ENCODE results near the gene UNC13A. TPM values are rescaled to one million over a fixed set of nuclear protein-coding genes. Genes with fewer than 3 reads are reported as not detected.
"Not testable (repeated sequence)": the region's sequence is repeated elsewhere in the genome, so short reads cannot be mapped to it uniquely, and the experiment has no call there.

UNC13A gene
- total RNA-seq, 2 experiments from 2014 or later: 0.02 TPM

DNA sequence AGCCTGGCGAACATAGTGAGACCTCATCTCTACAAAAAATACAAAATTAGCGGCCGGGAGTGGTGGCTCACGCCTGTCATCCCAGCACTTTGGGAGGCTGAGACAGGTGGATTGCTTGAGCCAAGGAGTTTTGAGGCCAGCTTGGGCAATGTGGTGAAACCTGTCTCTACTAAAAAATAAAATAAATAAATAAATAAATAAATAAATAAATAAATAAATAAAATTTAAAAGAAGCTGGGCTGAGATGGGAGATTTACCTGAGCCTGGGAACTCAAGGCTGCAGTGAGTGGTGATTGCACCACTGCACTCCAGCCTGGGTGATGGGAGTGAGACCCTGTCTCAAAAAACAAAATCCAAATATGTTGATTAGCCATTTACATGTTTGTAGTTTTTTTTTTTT, 135.4 kb downstream of the UNC13A start:
- H3K4me3 Mint-ChIP-seq; H3K9me3 Mint-ChIP-seq; H3K27ac Mint-ChIP-seq; H3K36me3 Mint-ChIP-seq; POLR2A ChIA-PET; intact Hi-C loops (cut with micrococcal nuclease); H3K27me3 Mint-ChIP-seq; DNase-seq: not testable (repeated sequence)
- H3K4me1 Mint-ChIP-seq (ENCODE audit: low read depth): peaks cover 10% of the 10 kb centered on the region
- CTCF ChIA-PET: interaction anchor here (0.7 to 3.0 kb wide), 3 partner anchors 21 to 153 kb away, joined by 3 to 12 read pairs (median 6); no protein-coding TSS in a partner anchor

Other genes with a start within 250 kb of the UNC13A start
- not detected for gene TMEM221, start 239.7 kb downstream of the UNC13A start, total RNA-seq
- not detected for gene NXNL1, start 227.4 kb downstream of the UNC13A start, total RNA-seq
- 1 to 10 TPM; 4.5 to 4.8 TPM for gene SLC27A1, start 217.8 kb downstream of the UNC13A start, total RNA-seq
- 10 to 100 TPM; 70.1 to 70.5 TPM for gene PGLS, start 176.7 kb downstream of the UNC13A start, total RNA-seq
- gene COLGALT1, start 132.7 kb downstream of the UNC13A start, total RNA-seq: 10 to 100 TPM; 46.6 to 46.8 TPM
- gene MAP1S, start 31.1 kb upstream of the UNC13A start, total RNA-seq: 10 to 100 TPM; 63.0 to 71.2 TPM
- gene FCHO1, start 63.1 kb upstream of the UNC13A start, total RNA-seq: 10 to 100 TPM; 54.3 to 54.5 TPM
- under 1 TPM; 0.26 to 0.34 TPM for gene B3GNT3, start 106.8 kb upstream of the UNC13A start, total RNA-seq
- 1 to 10 TPM; 6.8 to 8.3 TPM for gene INSL3, start 133.2 kb upstream of the UNC13A start, total RNA-seq
- gene JAK3, start 159.6 kb upstream of the UNC13A start, total RNA-seq: 100 to 1,000 TPM; 200 to 217 TPM
- 1,000 to 10,000 TPM; 3,104 to 3,138 TPM for gene RPL18A, start 171.6 kb upstream of the UNC13A start, total RNA-seq
- 1 to 10 TPM in 1 of 2 experiments, under 1 TPM in 1; 0.87 to 1.0 TPM for gene SLC5A5, start 183.6 kb upstream of the UNC13A start, total RNA-seq
- 100 to 1,000 TPM; 101 to 105 TPM for gene CCDC124, start 244.7 kb upstream of the UNC13A start, total RNA-seq

All from activated CD4-positive, alpha-beta memory T cell treated with anti-CD3 and anti-CD28 coated beads for 36 hours (primary cell).